OCI-LY3 (cell line): Measurements from ENCODE around the gene DKK3.

Experiments
- EZH2phosphoT487 ChIP-seq: fragments of 200-600 bp; shearing (Covaris generic); IDR thresholded peaks from 2 replicates; pipeline ENCODE4 v1.6.1; 2018; ENCODE audit warnings: antibody characterized with exemption, mixed run types, low read depth
- TF ChIP-seq, protein P1 (sequence below): fragments of 200-600, 300-600 bp; sonication (generic); IDR thresholded peaks from 2 replicates; pipeline ENCODE4 v1.5.1; 2014; ENCODE audit warnings: antibody characterized with exemption, low read length, low read depth

DNA sequence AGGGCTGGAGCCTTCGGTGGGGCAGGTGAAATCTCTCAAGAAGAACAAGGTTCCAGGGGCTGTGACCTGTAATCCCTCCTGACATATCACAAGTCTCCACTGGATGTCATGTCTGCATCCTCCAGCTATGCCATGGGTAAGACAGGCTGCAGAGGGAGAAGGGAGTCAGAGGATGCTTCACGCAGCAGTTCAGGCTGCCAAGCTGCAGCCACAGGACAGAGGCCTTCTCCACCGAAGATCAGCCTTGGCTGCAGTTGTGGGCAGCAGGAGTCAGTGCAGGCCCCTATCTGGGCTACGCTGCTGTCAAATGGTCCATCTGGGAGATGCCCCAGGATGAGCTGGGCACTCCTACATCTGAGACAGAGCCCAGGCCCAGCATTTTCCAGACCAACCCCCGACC lies 25.0 kb downstream of the DKK3 start:
- TF ChIP-seq, protein P1, sequence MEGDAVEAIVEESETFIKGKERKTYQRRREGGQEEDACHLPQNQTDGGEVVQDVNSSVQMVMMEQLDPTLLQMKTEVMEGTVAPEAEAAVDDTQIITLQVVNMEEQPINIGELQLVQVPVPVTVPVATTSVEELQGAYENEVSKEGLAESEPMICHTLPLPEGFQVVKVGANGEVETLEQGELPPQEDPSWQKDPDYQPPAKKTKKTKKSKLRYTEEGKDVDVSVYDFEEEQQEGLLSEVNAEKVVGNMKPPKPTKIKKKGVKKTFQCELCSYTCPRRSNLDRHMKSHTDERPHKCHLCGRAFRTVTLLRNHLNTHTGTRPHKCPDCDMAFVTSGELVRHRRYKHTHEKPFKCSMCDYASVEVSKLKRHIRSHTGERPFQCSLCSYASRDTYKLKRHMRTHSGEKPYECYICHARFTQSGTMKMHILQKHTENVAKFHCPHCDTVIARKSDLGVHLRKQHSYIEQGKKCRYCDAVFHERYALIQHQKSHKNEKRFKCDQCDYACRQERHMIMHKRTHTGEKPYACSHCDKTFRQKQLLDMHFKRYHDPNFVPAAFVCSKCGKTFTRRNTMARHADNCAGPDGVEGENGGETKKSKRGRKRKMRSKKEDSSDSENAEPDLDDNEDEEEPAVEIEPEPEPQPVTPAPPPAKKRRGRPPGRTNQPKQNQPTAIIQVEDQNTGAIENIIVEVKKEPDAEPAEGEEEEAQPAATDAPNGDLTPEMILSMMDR: no peak
- no peak for TF ChIP-seq EZH2phosphoT487
